ENCODE measurements around the gene ACP7. TPM values are rescaled to one million over a fixed set of nuclear protein-coding genes. Genes with fewer than 3 reads are reported as not detected.

The ACP7 gene, protein sequence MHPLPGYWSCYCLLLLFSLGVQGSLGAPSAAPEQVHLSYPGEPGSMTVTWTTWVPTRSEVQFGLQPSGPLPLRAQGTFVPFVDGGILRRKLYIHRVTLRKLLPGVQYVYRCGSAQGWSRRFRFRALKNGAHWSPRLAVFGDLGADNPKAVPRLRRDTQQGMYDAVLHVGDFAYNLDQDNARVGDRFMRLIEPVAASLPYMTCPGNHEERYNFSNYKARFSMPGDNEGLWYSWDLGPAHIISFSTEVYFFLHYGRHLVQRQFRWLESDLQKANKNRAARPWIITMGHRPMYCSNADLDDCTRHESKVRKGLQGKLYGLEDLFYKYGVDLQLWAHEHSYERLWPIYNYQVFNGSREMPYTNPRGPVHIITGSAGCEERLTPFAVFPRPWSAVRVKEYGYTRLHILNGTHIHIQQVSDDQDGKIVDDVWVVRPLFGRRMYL
- not detected in 2 replicates for total RNA-seq

DNA sequence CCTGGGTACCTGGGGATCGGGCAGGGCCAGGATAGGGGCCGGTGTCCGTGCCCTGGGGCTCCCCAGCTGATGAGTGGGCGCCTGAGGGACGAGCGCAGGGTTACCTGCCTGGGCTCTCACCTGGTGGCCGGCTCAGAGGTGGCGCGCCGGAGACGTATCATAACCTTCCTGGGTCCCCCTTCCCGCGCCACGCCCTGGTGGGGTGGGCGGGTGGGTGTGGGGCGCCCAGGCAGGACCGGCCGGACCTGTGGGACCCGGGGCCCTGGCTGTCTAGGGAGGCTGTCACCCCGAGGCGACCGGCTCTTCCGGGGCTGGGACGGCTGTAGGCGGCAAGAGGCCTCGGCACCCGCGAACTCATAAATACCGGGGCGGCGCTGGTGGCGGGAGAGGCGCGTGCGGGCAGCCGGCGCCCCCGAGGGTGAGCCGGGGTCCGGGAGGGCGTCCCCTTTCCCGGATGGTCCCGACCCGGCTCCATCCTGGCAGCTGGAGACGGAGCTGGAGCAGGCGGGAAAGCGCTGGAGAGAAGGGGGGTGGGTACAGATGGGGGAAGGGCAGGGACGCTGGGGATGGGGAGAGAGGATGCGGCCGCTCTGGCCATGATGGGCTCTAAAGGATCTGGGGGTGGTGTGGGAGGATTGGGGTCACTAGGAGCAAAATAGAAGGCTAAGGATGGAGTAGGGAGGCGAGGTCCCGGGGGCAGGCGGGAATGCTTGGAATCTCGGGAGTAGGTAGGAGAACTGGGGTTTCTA lies at the start of gene ACP7:
TSS of gene ACP7 (plus strand) at position 386 of the 749 bp plus-strand sequence. CDS start 902 bp downstream, outside the sequence.
- no peaks in the 10 kb centered on the region for H3K36me3 Mint-ChIP-seq (ENCODE audit: low read depth)
- DNase-seq (no peak), ATAC-seq (ENCODE audit: low read depth) (no peak)
- no peak within 1 kb of the TSS for H3K27ac Mint-ChIP-seq
- no peaks in the 10 kb centered on the region for H3K9me3 Mint-ChIP-seq
- CTCF ChIA-PET, result no interaction called here
- peaks cover 40% of the 10 kb centered on the region for H3K27me3 Mint-ChIP-seq
- H3K4me1 Mint-ChIP-seq, result peaks cover 7% of the 10 kb centered on the region
- POLR2A ChIA-PET, result no interaction called here
- TF ChIP-seq, protein P1, sequence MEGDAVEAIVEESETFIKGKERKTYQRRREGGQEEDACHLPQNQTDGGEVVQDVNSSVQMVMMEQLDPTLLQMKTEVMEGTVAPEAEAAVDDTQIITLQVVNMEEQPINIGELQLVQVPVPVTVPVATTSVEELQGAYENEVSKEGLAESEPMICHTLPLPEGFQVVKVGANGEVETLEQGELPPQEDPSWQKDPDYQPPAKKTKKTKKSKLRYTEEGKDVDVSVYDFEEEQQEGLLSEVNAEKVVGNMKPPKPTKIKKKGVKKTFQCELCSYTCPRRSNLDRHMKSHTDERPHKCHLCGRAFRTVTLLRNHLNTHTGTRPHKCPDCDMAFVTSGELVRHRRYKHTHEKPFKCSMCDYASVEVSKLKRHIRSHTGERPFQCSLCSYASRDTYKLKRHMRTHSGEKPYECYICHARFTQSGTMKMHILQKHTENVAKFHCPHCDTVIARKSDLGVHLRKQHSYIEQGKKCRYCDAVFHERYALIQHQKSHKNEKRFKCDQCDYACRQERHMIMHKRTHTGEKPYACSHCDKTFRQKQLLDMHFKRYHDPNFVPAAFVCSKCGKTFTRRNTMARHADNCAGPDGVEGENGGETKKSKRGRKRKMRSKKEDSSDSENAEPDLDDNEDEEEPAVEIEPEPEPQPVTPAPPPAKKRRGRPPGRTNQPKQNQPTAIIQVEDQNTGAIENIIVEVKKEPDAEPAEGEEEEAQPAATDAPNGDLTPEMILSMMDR (IDR thresholded peaks at IDR 0.05), result no peak
- intact Hi-C loops (cut with micrococcal nuclease), result no loop called here
- H3K4me3 Mint-ChIP-seq, result no peak within 1 kb of the TSS

DNA sequence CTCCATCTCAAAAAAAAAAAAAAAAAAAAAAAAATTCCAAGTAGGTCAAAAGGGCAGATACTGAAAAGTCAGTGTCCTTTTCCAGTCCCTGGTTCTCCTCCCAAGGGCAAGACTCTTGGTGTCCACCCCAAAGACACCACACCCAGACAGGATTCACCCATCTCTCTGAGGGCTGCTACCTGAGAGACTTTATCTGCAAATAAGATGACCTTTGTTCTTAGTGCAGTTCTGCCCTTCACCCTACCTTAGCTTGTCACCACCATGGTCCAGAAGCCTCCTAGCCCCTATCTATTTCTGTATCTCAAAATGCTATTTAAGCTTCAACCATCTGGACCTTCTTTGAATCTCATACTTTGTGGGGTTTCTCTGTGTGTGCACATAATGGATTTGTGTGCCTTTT lies 47.6 kb upstream of the ACP7 start:
- H3K36me3 Mint-ChIP-seq (ENCODE audit: low read depth), result no peaks in the 10 kb centered on the region
- intact Hi-C loops (cut with micrococcal nuclease), result no loop called here
- TF ChIP-seq, protein P1 (IDR thresholded peaks at IDR 0.05), result no peak
- POLR2A ChIA-PET, result no interaction called here
- H3K4me3 Mint-ChIP-seq, result no peak overlapping the region
- ATAC-seq (ENCODE audit: low read depth) (no peak), DNase-seq (no peak)
- no peak overlapping the region for H3K27ac Mint-ChIP-seq
- no peaks in the 10 kb centered on the region for H3K9me3 Mint-ChIP-seq
- H3K4me1 Mint-ChIP-seq, result peaks cover 3% of the 10 kb centered on the region
- CTCF ChIA-PET, result no interaction called here
- H3K27me3 Mint-ChIP-seq, result peaks cover 4% of the 10 kb centered on the region

DNA sequence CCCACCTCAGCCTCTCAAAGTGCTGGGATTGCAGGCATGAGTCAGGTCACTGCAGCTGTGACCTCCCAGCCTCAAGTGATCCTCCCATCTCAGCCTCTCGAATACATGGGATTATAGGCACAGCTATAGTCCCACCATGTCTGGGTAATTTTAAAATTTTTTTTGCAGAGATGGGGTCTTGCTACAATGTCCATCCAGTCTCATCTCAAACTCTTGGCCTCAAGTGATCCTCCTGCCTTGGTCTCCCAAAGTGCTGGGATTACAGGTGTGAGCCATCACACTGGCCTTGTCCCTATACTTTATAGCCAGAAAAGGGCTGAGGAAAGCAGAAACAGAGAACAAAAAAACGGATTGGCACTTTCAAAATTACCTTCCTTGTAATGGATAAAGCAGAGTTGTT lies 47.0 kb upstream of the ACP7 start:
- POLR2A ChIA-PET, result no interaction called here
- Mint-ChIP-seq H3K36me3 (ENCODE audit: low read depth) (no peaks in the 10 kb centered on the region), H3K27ac (no peak overlapping the region), H3K4me1 (peaks cover 3% of the 10 kb centered on the region), H3K4me3 (no peak overlapping the region), H3K9me3 (no peaks in the 10 kb centered on the region), H3K27me3 (peaks cover 4% of the 10 kb centered on the region)
- ATAC-seq (ENCODE audit: low read depth) (no peak), DNase-seq (no peak)
- intact Hi-C loops (cut with micrococcal nuclease), result no loop called here
- CTCF ChIA-PET, result no interaction called here
- TF ChIP-seq, protein P1 (IDR thresholded peaks at IDR 0.05), result no peak

DNA sequence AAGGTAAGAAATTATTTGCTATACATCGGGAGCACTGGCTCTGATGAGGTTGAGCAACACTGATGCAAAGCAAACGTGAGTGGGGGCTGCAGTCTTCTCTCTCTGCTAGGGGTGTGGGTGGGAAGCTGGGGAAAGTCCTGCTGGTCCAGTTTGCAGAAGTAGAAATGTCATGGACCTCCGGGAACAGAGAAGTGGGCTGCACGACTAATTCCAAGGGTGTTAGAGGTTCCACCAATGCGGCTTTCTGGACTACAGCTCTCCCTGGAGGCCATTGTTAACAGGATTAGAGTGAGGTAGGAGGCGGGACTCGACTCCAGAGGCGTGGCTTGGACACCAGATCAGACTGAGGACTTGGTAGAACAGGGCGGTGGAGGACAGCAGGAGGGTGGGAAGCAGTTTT lies 46.1 kb upstream of the ACP7 start:
- TF ChIP-seq, protein P1 (IDR thresholded peaks at IDR 0.05), result no peak
- Mint-ChIP-seq H3K36me3 (ENCODE audit: low read depth) (no peaks in the 10 kb centered on the region), H3K9me3 (no peaks in the 10 kb centered on the region), H3K27ac (no peak overlapping the region), H3K4me1 (no peaks in the 10 kb centered on the region), H3K4me3 (no peak overlapping the region), H3K27me3 (peaks cover 4% of the 10 kb centered on the region)
- ChIA-PET POLR2A (no interaction called here), CTCF (no interaction called here)
- intact Hi-C loops (cut with micrococcal nuclease), result no loop called here
- no peak for DNase-seq
- no peak for ATAC-seq (ENCODE audit: low read depth)

DNA sequence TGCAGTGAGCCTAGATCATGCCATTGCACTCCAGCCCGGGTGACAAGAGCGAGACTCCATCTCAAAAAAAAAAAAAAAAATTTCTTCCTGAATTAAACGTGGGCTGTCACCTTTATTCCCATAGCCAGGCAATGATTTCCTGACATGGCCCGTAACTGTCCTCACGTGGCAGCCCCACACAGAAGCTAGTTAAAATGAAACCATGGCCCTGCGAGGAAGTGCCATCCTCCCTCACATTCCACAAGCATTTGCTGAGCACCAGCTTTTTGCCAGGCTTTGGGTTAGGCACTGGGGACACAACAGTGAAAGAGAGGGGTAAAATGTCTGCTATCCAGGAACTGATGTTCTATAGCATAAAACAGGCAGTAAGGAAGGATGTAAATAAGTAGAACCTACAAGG lies 38.7 kb upstream of the ACP7 start:
- no peaks in the 10 kb centered on the region for H3K4me1 Mint-ChIP-seq
- ATAC-seq (ENCODE audit: low read depth) (no peak), DNase-seq (no peak)
- no peak overlapping the region for H3K27ac Mint-ChIP-seq
- H3K36me3 Mint-ChIP-seq (ENCODE audit: low read depth), result no peaks in the 10 kb centered on the region
- no peak overlapping the region for H3K4me3 Mint-ChIP-seq
- POLR2A ChIA-PET, result no interaction called here
- intact Hi-C loops (cut with micrococcal nuclease), result no loop called here
- peaks cover 2% of the 10 kb centered on the region for H3K9me3 Mint-ChIP-seq
- H3K27me3 Mint-ChIP-seq, result no peaks in the 10 kb centered on the region
- TF ChIP-seq, protein P1 (IDR thresholded peaks at IDR 0.05), result no peak
- CTCF ChIA-PET, result no interaction called here
